Measurements from ENCODE around the gene HIGD1B.
"Not testable (repeated sequence)": the region's sequence is repeated elsewhere in the genome, so short reads cannot be mapped to it uniquely, and the experiment has no call there.

- TF ChIP-seq EZH2 (IDR thresholded peaks at IDR 0.05); POLR2AphosphoS5 (IDR thresholded peaks at IDR 0.05; ENCODE audit: borderline replicate concordance, low read depth, low read length); FOXP2 (optimal IDR thresholded peaks at IDR 0.05; ENCODE audit: control extremely low read depth, extremely low read length, insufficient read depth): not testable (repeated sequence)
Measured at GRCh38 chr17:44818508-44818907, 29.2 kb upstream of the HIGD1B start.
